ENCODE data around the gene PRMT1. TPM values are rescaled to one million over a fixed set of nuclear protein-coding genes. Genes with fewer than 3 reads are reported as not detected.
A peak's percentile ranks its signal among the peaks of the same experiment; 100 is the strongest.
"Not testable (repeated sequence)": the region's sequence is repeated elsewhere in the genome, so short reads cannot be mapped to it uniquely, and the experiment has no call there.

The PRMT1 gene
- total RNA-seq, 1 donor from 2014 or later: 177 TPM

DNA sequence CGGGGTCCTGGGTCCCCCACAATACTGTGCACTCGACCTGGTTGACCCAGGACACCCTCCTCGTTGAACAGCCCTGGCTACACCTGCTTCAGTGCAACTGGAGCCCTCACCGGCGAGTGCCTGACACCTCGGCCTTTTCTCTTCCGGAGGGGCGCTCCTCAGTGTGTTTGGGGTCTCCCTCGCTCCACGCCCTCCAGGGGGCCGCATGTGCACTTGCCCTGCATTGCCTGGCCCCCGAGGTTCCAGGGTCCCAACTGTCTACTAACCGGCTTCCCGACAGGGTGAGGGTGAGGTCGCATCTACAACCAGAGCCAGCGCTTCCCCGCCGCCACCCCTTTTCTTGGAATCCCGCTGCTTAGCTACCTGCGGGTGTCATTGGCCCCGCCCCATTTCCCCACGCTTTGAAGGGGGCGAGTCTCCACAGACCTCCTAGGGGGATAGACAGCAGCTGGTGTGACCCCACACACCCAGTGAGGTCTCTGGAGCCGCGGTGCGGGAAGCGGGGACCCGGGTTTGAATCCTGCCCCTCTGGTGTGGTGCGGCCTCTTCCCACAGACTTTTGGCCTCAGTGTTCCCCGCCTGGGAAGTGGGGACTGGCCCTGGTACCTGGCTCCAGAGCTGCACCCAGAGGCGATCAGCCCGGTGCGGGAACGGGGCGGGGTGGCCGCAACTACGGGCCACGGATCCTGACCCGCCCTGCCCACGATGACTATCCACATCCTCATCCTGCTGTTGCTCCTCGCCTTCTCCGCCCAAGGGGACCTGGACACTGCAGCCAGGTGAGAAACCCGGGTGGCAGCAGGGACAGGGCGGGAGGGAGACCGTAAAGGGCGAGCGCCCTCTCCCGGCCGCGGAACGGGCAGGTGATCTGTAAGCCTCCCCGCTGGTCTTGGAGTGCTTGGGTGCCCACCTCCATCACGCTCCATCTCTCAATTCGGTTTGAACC is 12.3 kb downstream of the PRMT1 start, which contains the start of gene ADM5:
Gene ADM5 (plus strand): TSS at position 462 of the 946 bp plus-strand sequence. CDS start 244 bp downstream, at position 706.
- DNase-seq: peak; percentile 35

DNA sequence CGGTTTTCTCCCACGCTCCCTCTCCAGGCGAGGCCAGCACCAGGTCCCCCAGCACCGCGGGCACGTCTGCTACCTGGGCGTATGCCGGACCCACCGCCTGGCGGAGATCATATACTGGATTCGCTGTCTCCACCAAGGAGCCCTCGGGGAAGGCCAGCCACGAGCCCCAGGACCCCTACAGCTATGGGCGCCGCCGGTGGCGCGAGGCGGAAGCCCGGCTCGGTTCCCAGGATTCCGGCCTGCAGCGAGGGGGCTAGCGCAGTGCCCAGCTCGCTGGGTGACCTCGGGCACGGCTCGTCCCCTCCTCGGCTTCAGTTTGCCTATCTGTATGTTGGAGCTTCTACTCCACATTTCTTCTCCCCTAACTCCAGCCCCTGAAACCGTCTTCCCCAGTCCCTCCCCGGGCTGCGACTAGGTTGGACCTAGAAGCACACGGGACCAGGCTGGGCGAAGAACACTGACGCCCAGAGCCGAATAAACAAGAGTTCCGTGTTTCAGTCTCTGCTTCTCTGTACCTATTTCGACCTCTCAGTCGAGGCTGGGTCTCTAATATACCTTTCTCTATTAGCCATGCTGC is 13.1 kb downstream of the PRMT1 start:
- no peak for DNase-seq

GRCh38 chr19:49690656-49691242 is 13.7 kb downstream of the PRMT1 start, which contains the start of gene CPT1C:
Gene CPT1C, plus strand, starts transcription at chr19:49691116. Its CDS starts 1,137 bp downstream, at chr19:49692253.
- DNase-seq: peak; percentile 91

DNA sequence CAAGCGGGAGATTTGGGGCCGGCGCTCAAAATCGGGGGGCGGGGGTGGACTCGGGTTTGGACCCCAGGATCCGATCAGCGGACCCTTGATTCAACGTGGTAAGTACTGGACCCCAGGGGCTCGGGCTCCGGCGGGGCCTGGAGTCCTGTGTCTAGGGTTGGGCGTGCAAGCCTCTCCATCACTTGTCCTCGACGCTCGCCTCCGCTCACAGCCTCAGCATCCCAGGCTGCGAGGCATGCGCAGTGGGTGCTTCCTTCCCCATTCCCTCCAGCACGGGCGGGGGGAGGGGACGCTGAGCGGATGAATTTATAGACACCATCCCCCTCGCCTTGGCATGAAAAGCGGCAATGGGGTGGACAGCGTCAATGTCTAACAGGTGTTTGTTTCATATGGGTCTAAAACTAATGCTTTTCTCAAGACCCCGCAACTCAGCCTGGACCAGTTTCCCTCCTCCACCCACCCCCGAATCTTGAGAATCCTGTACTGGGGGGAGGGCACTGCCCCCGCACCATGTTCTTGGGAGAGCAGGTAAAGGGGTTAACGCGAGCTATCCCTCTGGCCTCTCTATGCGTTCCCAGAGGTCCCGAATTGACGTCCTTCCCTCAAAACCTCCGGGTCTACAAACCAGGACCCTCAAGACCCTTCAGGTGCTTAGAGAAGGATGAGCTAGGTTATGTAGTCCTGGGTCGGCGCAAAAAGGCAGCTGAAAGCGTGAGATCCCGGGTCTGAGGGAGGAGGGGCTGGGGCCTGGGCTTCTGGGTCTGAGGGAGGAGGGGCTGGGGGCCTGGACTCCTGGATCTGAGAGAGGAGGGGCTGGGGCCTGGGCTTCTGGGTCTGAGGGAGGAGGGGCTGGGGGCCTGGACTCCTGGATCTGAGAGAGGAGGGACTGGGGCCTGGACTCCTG is 14.4 kb downstream of the PRMT1 start:
- peak; percentile 69 for DNase-seq

DNA sequence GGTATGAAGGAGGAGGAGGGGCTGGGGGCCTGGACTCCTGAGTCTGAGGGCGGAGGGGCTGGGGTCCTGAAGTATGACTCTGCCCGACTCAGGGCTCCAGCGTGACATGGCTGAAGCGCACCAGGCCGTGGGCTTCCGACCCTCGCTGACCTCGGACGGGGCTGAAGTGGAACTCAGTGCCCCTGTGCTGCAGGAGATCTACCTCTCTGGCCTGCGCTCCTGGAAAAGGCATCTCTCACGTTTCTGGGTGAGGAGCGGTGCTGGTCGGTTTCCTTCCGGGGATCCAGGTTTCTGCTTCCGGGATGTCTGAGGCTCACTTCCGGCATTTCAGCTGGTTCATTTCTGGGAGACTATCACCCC is 15.1 kb downstream of the PRMT1 start:
- DNase-seq: peak; percentile 4

GRCh38 chr19:49696115-49696514 is 19.0 kb downstream of the PRMT1 start:
- DNase-seq: no peak

GRCh38 chr19:49696865-49697264 is 19.8 kb downstream of the PRMT1 start:
- no peak for DNase-seq

DNA sequence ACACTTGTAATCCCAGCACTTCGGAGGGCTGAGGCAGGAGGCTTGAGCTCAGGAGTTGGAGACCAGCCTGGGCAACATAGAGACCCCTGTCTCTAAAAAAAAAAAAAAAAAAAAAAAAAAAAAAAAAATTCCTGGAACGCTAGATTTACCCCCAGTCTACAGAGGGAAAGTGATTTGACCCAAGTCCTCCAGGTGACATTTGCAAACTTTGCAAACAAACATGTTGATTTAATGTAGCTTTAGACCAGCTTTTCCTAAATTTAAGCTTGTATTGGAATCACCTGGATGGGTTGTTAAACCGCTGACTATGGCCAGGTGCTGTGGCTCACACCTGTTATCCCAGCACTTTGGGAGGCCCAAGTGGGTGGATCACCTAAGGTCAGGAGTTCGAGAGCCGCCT is 22.3 kb downstream of the PRMT1 start:
- no peak for DNase-seq

GRCh38 chr19:49700563-49700962 is 23.5 kb downstream of the PRMT1 start:
- DNase-seq: no peak

DNA sequence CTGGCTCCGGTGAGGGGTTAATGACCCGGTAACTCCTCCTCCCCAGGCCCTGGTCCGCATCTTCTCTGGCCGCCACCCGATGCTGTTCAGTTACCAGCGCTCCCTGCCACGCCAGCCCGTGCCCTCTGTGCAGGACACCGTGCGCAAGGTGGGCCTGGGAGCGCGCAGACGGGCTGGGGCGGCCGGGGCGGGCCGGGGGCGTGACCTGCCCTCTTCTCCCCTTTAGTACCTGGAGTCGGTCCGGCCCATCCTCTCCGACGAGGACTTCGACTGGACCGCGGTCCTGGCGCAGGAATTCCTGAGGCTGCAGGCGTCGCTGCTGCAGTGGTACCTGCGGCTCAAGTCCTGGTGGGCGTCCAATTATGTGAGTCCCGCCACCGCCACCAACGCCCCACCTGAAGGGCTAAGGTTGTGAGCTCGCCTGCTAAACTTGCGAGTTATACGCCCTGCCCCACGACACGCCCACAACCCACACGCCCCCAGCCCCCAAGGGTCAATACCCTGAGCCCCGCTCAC is 24.3 kb downstream of the PRMT1 start:
- DNase-seq: no peak

GRCh38 chr19:49704888-49705642 is 28.0 kb downstream of the PRMT1 start:
- DNase-seq: no peak

DNA sequence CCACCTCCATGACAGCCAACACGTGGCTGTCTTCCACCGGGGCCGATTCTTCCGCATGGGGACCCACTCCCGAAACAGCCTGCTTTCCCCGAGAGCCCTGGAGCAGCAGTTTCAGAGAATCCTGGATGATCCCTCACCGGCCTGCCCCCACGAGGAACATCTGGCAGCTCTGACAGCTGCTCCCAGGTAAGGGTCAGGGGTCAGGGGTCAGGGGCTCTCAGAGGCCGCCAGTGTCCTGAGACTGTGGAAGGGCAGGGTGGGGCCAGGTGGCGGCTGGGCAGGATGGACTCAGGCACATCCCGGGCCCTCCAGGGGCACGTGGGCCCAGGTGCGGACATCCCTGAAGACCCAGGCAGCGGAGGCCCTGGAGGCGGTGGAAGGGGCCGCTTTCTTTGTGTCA is 28.8 kb downstream of the PRMT1 start:
- DNase-seq: no peak

DNA sequence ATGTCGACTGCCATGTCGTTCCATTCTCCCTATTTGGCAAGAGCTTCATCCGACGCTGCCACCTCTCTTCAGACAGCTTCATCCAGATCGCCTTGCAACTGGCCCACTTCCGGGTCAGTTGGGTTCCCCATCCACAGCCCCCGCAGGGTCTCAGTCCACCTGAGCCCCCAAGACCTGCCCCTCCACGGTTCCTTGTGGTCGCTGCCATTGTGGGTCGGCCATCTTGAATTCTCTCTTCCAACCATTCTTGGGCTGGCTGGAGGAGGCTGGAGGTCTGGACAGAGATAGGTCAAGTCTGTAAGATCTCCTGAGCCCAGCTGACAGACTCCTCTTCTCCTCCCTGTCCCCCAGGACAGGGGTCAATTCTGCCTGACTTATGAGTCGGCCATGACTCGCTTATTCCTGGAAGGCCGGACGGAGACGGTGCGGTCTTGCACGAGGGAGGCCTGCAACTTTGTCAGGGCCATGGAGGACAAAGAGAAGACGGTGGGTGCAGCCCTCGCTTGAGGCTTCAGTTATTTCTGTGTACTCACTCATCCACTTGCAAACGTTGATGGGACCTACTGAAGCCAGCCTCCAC is 33.4 kb downstream of the PRMT1 start:
- DNase-seq: no peak

- peak; percentile 14 for DNase-seq
Measured at GRCh38 chr19:49712397-49712859, 35.4 kb downstream of the PRMT1 start.

DNA sequence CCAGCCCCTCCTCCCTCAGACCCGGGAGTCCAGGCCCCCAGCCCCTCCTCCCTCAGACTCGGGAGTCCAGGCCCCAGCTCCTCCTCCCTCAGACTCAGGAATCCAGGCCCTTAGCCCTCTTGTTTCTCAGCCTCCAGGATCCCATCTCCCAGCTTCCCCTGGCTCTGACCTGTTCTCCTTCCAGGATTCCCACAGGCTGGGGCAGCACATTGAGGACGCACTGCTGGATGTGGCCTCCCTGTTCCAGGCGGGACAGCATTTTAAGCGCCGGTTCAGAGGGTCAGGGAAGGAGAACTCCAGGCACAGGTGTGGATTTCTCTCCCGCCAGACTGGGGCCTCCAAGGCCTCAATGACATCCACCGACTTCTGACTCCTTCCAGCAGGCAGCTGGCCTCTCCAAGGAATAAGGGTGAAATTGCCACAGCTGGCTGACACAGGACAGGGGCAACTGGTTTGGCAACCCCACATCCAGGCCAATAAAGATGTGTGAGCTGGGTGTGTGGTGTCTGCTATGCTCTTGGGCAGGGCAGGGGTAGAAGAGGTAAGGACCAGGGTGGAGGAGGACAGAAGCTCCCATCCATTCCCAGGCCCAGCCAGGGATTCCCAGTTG is 36.3 kb downstream of the PRMT1 start:
- no peak for DNase-seq

DNA sequence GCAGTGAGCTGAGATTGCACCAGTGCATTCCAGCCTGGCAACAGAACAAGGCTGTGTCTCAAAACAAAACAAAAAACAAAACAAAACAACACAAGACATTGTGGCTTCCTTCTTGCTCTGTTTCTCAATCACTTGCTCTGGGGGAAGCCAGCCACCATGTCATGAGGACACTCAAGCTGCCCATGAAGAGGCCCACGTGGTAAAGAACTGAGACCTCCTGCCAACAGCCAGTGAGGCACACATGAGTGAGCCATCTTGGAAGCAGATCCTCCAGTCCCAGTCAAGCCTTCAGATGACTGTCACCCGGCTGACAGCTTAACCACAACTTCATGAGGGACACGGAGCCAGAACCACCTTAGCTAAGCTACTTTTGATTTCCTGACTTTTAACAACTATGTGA is 39.1 kb downstream of the PRMT1 start:
- DNase-seq: no peak

GRCh38 chr19:49718511-49718910 is 41.4 kb downstream of the PRMT1 start:
- DNase-seq: no peak

DNA sequence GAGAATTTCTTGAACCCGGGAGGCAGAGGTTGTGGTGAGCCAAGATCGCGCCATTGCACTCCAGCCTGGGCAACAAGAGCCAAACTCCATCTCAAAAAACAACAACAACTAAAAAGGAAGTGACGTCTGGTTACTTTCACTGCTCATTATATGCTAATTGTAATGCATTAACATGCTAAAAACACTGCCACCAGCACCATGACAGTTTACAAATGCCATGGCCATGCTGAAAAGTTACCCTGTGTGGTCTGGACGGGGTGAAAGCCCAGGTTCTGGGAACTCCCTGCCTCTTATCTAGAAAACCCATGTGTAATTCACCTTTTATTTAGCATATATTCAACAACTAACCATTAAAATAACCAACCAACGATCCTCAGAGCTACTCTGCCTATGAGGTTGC is 41.9 kb downstream of the PRMT1 start:
- no peak for DNase-seq

DNA sequence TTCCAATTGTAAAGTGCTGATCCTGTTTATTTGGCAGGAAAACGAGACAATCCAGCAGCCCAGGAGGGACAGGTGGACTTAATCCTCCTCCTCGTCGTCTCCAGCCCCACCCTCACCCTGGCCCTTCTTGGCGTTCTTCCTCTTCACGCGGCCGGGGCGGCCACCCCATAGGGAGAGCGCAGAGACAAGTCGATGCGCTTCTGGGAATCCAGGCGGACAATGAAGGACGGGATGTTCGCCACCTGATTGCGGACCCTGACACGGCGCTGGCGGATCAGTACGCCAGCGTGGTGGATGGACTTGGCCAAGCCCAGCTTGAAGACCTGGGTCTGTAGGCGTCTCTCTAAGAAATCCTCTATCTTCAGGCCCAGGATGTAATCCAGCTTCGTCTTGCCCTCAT is 42.3 kb downstream of the PRMT1 start:
- DNase-seq: not testable (repeated sequence)
